ENCODE results near the gene NSFL1C. TPM values are rescaled to one million over a fixed set of nuclear protein-coding genes. Genes with fewer than 3 reads are reported as not detected.

Gene NSFL1C
- polyA plus RNA-seq, 2 of the 4 experiments (the other 2 are of a cell fraction): 56.6 to 136 TPM

- TF ChIP-seq, protein P1, sequence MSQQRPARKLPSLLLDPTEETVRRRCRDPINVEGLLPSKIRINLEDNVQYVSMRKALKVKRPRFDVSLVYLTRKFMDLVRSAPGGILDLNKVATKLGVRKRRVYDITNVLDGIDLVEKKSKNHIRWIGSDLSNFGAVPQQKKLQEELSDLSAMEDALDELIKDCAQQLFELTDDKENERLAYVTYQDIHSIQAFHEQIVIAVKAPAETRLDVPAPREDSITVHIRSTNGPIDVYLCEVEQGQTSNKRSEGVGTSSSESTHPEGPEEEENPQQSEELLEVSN (IDR thresholded peaks at IDR 0.05; ENCODE audit: borderline replicate concordance, low read depth): no peak
- TF ChIP-seq HEYL (CRISPR knock-in tag; IDR thresholded peaks at IDR 0.05) (no peak), SMC3 (IDR thresholded peaks at IDR 0.05) (peak; percentile 89), TP53 (CRISPR knock-in tag; IDR thresholded peaks at IDR 0.05) (no peak), HMGXB4 (CRISPR knock-in tag; IDR thresholded peaks at IDR 0.05; ENCODE audit: borderline replicate concordance) (no peak), HOXA7 (CRISPR knock-in tag; IDR thresholded peaks at IDR 0.05) (no peak), ESRRA (IDR thresholded peaks at IDR 0.05; ENCODE audit: borderline replicate concordance, low read length) (no peak), CEBPB (IDR thresholded peaks at IDR 0.05) (no peak), CHD4 (IDR thresholded peaks at IDR 0.05; ENCODE audit: borderline replicate concordance) (no peak), MYC (IDR thresholded peaks at IDR 0.05; ENCODE audit: borderline replicate concordance, low read length) (no peak), EHMT2 (IDR thresholded peaks at IDR 0.05; ENCODE audit: low read depth) (no peak), CBX2 (IDR thresholded peaks at IDR 0.05; ENCODE audit: borderline replicate concordance, low read depth) (no peak), RAD21 (conservative IDR thresholded peaks at IDR 0.05 in 1 of 2, IDR thresholded peaks at IDR 0.05 in 1 of 2) (peak; percentile 86 to 90)
- TF ChIP-seq, protein P2, sequence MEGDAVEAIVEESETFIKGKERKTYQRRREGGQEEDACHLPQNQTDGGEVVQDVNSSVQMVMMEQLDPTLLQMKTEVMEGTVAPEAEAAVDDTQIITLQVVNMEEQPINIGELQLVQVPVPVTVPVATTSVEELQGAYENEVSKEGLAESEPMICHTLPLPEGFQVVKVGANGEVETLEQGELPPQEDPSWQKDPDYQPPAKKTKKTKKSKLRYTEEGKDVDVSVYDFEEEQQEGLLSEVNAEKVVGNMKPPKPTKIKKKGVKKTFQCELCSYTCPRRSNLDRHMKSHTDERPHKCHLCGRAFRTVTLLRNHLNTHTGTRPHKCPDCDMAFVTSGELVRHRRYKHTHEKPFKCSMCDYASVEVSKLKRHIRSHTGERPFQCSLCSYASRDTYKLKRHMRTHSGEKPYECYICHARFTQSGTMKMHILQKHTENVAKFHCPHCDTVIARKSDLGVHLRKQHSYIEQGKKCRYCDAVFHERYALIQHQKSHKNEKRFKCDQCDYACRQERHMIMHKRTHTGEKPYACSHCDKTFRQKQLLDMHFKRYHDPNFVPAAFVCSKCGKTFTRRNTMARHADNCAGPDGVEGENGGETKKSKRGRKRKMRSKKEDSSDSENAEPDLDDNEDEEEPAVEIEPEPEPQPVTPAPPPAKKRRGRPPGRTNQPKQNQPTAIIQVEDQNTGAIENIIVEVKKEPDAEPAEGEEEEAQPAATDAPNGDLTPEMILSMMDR (IDR thresholded peaks at IDR 0.05): peak; percentile 96
- TF ChIP-seq, protein P3, sequence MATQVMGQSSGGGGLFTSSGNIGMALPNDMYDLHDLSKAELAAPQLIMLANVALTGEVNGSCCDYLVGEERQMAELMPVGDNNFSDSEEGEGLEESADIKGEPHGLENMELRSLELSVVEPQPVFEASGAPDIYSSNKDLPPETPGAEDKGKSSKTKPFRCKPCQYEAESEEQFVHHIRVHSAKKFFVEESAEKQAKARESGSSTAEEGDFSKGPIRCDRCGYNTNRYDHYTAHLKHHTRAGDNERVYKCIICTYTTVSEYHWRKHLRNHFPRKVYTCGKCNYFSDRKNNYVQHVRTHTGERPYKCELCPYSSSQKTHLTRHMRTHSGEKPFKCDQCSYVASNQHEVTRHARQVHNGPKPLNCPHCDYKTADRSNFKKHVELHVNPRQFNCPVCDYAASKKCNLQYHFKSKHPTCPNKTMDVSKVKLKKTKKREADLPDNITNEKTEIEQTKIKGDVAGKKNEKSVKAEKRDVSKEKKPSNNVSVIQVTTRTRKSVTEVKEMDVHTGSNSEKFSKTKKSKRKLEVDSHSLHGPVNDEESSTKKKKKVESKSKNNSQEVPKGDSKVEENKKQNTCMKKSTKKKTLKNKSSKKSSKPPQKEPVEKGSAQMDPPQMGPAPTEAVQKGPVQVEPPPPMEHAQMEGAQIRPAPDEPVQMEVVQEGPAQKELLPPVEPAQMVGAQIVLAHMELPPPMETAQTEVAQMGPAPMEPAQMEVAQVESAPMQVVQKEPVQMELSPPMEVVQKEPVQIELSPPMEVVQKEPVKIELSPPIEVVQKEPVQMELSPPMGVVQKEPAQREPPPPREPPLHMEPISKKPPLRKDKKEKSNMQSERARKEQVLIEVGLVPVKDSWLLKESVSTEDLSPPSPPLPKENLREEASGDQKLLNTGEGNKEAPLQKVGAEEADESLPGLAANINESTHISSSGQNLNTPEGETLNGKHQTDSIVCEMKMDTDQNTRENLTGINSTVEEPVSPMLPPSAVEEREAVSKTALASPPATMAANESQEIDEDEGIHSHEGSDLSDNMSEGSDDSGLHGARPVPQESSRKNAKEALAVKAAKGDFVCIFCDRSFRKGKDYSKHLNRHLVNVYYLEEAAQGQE (IDR thresholded peaks at IDR 0.05): no peak
- Histone ChIP-seq H3K4me1 (no peaks in the 10 kb centered on the region), H3K9me3 (no peaks in the 10 kb centered on the region), H3K4me3 (no peak overlapping the region), H3K4me2 (no peak overlapping the region), H3K27ac (no peak overlapping the region)
- FAIRE-seq (peak; percentile 78), ATAC-seq (peak; percentile 68 to 83; a peak in 4 of 6 replicates), DNase-seq (ENCODE audit: low read depth in 1 of 2, low spot score in 1 of 2) (peak; percentile 85 to 91)
- ChIA-PET CTCF (interaction anchor here (0.6 to 8.4 kb wide), 40 partner anchors 13 to 885 kb away, joined by 3 to 139 read pairs (median 4); partner anchors contain the start of genes NSFL1C, RAD21L1 and SDCBP2), POLR2A (no interaction called here)
- WGBS (ENCODE audit: missing lambda C conversion rate): 24% methylated on average over 5 of the region's 5 CpGs
These were observed 29.3 kb downstream of the NSFL1C start for GRCh38 chr20:1437235-1437904.

- no peaks in the 10 kb centered on the region for H3K9me3 ChIP-seq
- ChIA-PET CTCF (interaction anchor here (1.0 to 8.4 kb wide), 21 partner anchors 12 to 320 kb away, joined by 3 to 139 read pairs (median 6); partner anchors contain the start of genes NSFL1C and SDCBP2), POLR2A (no interaction called here)
- ATAC-seq (no peak), DNase-seq (ENCODE audit: low read depth in 1 of 2, low spot score in 1 of 2) (no peak), FAIRE-seq (no peak)
- no peak overlapping the region for H3K4me3 ChIP-seq
- no peaks in the 10 kb centered on the region for H3K4me1 ChIP-seq
- H3K27ac ChIP-seq: no peak overlapping the region
- H3K4me2 ChIP-seq: no peak overlapping the region
- WGBS (ENCODE audit: missing lambda C conversion rate): 80% methylated on average over 8 of the region's 8 CpGs
- no peak for TF ChIP-seq JUN (IDR thresholded peaks at IDR 0.05)
- TF ChIP-seq TFCP2L1 (CRISPR knock-in tag; IDR thresholded peaks at IDR 0.05): no peak
- no peak for TF ChIP-seq ZFP36 (IDR thresholded peaks at IDR 0.05; ENCODE audit: borderline replicate concordance, partially characterized antibody)
- TF ChIP-seq ESRRA (IDR thresholded peaks at IDR 0.05; ENCODE audit: borderline replicate concordance, low read length): no peak
- TF ChIP-seq FOSL2 (IDR thresholded peaks at IDR 0.05): no peak
- TF ChIP-seq FOSL2 (CRISPR knock-in tag; IDR thresholded peaks at IDR 0.05): no peak
- TF ChIP-seq CBX2 (IDR thresholded peaks at IDR 0.05; ENCODE audit: borderline replicate concordance, low read depth): no peak
- no peak for TF ChIP-seq RAD21 (conservative IDR thresholded peaks at IDR 0.05 in 1 of 2, IDR thresholded peaks at IDR 0.05 in 1 of 2)
- no peak for TF ChIP-seq ZC3H11A (IDR thresholded peaks at IDR 0.05)
- TF ChIP-seq KDM5A (IDR thresholded peaks at IDR 0.05): no peak
- TF ChIP-seq, protein P4, sequence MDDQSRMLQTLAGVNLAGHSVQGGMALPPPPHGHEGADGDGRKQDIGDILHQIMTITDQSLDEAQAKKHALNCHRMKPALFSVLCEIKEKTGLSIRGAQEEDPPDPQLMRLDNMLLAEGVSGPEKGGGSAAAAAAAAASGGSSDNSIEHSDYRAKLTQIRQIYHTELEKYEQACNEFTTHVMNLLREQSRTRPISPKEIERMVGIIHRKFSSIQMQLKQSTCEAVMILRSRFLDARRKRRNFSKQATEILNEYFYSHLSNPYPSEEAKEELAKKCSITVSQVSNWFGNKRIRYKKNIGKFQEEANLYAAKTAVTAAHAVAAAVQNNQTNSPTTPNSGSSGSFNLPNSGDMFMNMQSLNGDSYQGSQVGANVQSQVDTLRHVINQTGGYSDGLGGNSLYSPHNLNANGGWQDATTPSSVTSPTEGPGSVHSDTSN (IDR thresholded peaks at IDR 0.05): no peak
- TF ChIP-seq, protein P5, sequence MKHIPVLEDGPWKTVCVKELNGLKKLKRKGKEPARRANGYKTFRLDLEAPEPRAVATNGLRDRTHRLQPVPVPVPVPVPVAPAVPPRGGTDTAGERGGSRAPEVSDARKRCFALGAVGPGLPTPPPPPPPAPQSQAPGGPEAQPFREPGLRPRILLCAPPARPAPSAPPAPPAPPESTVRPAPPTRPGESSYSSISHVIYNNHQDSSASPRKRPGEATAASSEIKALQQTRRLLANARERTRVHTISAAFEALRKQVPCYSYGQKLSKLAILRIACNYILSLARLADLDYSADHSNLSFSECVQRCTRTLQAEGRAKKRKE (CRISPR knock-in tag; IDR thresholded peaks at IDR 0.05; ENCODE audit: low read depth): no peak
- no peak for TF ChIP-seq RARB (CRISPR knock-in tag; IDR thresholded peaks at IDR 0.05)
These were observed 30.4 kb downstream of the NSFL1C start for GRCh38 chr20:1436263-1436662.

Measured in A549 (cell line).